ENCODE data around the gene ASPSCR1. TPM values are rescaled to one million over a fixed set of nuclear protein-coding genes. Genes with fewer than 3 reads are reported as not detected.
A peak's percentile ranks its signal among the peaks of the same experiment; 100 is the strongest.

The ASPSCR1 gene
- total RNA-seq, 3 donors from 2014 or later: 41.4 to 41.9 (median 41.6) TPM

DNA sequence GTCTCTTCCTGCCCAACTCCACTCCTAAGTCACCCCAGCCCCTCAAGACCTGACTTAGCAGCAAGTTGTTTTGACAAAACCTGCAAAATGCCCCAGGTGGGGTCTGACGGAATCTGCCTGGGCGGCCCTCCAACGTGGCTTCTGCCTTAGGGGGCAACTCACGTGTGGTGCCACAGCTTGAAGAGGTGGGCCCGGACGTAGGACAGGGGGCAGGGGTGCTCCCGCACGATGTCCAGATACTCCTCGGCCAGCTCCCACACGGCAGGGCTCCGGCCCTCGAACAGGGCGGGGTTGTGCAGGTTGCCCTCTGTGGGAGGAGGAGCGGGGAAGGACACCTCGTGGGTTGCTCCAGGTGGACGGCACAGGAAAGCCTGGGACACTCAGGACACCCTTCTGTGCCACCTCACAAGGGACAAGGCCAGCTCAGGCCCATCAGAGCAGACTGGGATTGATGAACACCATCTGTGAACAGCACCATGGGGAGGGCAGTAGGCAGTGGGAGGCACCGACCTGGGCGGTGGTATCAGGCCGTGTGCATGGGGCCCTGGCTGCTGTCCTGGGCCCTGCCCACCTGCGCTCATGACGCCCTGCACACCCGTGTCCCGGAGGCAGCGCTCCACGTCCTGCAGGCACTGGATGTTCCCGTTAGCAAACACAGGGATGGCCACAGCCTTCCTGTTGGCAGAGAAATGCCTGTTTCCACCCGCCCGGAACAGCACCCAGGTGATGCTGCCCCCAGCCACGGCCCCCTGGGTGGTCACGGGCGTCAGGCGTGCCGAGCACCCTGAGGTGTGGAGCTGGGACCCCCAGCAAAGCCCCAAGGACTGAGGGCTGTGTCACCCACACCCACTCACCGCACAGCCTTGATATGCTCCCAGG is 83.9 kb downstream of the ASPSCR1 start:
- ATAC-seq: no peak
- Mint-ChIP-seq H3K27me3 (ENCODE audit: low read depth) (no peaks in the 10 kb centered on the region), H3K4me3 (no peak overlapping the region), H3K36me3 (ENCODE audit: insufficient read depth) (peaks cover 7% of the 10 kb centered on the region), H3K4me1 (ENCODE audit: low read depth) (peaks cover 10% of the 10 kb centered on the region), H3K9me3 (no peaks in the 10 kb centered on the region)
- DNase-seq: no peak

GRCh38 chr17:82062076-82062983 is 84.9 kb downstream of the ASPSCR1 start:
- H3K36me3 Mint-ChIP-seq (ENCODE audit: insufficient read depth): peaks cover 7% of the 10 kb centered on the region
- no peaks in the 10 kb centered on the region for H3K9me3 Mint-ChIP-seq
- H3K4me3 Mint-ChIP-seq: no peak overlapping the region
- ATAC-seq: no peak
- no peaks in the 10 kb centered on the region for H3K27me3 Mint-ChIP-seq (ENCODE audit: low read depth)
- H3K4me1 Mint-ChIP-seq (ENCODE audit: low read depth): peaks cover 13% of the 10 kb centered on the region
- no peak for DNase-seq

DNA sequence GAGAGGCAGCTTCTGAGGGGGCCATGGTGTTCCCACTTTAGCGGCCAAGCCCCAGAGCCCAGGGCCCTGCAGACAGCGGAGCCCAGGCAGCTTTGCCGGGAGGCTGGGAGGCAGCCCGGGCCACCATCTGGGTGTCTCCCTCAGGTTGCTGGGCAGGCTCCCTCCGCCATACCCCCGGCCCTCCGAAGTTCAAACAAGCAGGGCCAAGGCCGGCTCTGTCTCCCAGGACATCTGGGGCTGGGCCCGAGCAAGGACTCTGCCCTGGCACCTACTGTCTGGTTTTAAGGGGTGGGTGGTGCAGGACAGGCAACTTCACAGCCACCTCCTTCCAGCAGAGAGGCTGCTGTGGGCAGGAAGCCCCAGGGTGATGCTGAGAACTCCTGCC is 85.5 kb downstream of the ASPSCR1 start:
- peaks cover 13% of the 10 kb centered on the region for H3K4me1 Mint-ChIP-seq (ENCODE audit: low read depth)
- no peak overlapping the region for H3K4me3 Mint-ChIP-seq
- H3K36me3 Mint-ChIP-seq (ENCODE audit: insufficient read depth): peaks cover 4% of the 10 kb centered on the region
- ATAC-seq (no peak), DNase-seq (no peak)
- H3K9me3 Mint-ChIP-seq: no peaks in the 10 kb centered on the region
- H3K27me3 Mint-ChIP-seq (ENCODE audit: low read depth): no peaks in the 10 kb centered on the region

DNA sequence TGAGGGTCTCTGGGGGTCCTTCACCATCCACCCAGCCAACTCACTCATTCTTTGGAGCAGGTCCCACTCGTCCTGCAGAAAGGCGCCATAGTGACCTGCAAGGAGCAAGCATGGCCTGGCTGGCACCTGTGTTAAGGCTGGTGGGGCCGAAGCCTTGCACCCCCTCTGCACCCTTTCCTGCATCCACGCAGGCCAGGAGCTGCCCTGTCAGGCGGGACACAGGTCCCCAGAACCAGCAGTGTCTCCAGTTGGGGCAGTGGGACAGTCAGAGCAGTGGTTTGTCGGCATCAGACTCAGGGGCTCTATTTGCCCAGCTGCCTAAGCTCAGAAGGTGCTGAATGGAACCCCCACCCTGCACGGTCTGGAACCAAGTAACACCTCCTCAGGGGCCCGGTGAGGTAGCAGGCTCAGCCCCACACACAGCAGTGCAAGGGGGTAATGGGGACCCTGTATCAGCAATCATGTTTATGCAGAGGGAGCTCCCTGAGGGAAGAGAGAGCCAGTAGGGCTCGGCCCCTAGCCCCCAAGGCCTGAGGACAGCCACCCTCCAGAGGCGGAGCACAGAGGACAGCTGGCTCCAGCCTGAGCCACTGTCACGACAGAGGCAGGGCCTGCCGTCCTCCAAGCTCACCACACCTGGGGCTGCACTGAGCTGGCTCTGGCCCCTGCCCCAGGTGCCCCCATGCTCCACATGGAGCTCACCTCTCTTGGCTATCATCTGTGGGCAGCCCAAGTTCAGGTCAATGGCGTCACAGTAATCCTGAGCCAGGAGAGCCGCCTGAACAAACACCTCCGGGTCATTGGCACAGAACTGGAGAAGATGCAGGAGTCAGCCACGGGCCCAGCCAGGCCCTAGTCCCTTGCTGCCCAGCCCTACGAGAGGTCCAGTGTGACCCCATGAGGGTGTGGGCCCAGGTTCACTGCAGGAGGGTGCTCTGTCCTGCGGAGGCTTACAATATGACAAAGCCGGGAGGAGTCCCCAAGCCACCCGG is 86.3 kb downstream of the ASPSCR1 start:
- Mint-ChIP-seq H3K9me3 (no peaks in the 10 kb centered on the region), H3K27me3 (ENCODE audit: low read depth) (no peaks in the 10 kb centered on the region), H3K4me3 (peak overlapping the region; percentile 80), H3K36me3 (ENCODE audit: insufficient read depth) (peaks cover 4% of the 10 kb centered on the region), H3K4me1 (ENCODE audit: low read depth) (peaks cover 13% of the 10 kb centered on the region)
- ATAC-seq: no peak
- DNase-seq: no peak

DNA sequence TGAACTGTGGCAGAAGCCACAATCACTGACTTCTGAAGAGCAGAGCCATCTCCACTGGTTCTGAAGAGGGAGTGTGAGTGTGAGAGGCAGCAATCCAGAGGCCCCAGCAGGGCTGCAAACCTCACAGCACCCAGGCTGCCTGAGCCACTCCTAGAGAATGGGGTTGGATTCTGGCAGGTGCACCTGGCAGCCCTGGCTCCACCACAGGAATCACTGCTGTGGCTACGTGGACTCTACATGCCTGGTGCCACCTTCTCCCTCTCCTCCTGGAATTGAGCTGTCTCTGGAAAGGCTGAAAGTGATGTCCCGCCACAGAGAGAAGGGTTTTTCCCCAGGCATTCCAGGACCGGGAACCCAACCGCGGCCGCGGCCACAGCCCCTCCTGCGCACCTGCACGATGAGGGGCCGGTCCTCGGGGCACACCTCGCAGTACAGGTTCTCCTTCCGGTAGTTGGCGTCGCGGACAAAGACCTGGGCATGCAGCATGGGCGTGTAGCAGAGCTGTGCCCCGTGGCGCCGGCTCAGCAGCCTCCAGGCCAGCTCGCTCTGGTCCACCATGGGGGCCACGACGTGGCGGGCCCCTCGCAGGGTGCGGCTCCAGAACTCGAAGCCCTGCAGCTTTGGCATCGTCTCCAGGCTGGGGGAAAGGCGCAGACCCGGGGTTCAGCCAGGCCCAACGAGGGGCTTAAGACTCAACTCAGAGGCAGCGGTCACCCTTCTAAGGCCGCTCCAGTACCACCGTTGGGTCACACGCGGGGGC is 87.2 kb downstream of the ASPSCR1 start:
- peak overlapping the region; percentile 80 for H3K4me3 Mint-ChIP-seq
- H3K27me3 Mint-ChIP-seq (ENCODE audit: low read depth): no peaks in the 10 kb centered on the region
- no peaks in the 10 kb centered on the region for H3K9me3 Mint-ChIP-seq
- no peak for DNase-seq
- peaks cover 13% of the 10 kb centered on the region for H3K4me1 Mint-ChIP-seq (ENCODE audit: low read depth)
- peaks cover 4% of the 10 kb centered on the region for H3K36me3 Mint-ChIP-seq (ENCODE audit: insufficient read depth)
- ATAC-seq: no peak

- DNase-seq: peak; percentile 37
- no peaks in the 10 kb centered on the region for H3K27me3 Mint-ChIP-seq (ENCODE audit: low read depth)
These were observed 87.8 kb downstream of the ASPSCR1 start for GRCh38 chr17:82065193-82065637.

GRCh38 chr17:82065638-82066303 is 88.3 kb downstream of the ASPSCR1 start, which contains the start of gene DUS1L:
TSS of gene DUS1L (minus strand) at chr17:82065804. CDS start at chr17:82065059, 745 bp downstream.
- peak; percentile 85 to 88 for ATAC-seq

More at GRCh38 chr17:82065193-82065637, 87.8 kb downstream of the ASPSCR1 start:
- peaks cover 1% of the 10 kb centered on the region for H3K36me3 Mint-ChIP-seq (ENCODE audit: insufficient read depth)
- peak overlapping the region; percentile 80 for H3K4me3 Mint-ChIP-seq
- no peaks in the 10 kb centered on the region for H3K9me3 Mint-ChIP-seq
- peaks cover 13% of the 10 kb centered on the region for H3K4me1 Mint-ChIP-seq (ENCODE audit: low read depth)
- peak; percentile 65 to 69 for ATAC-seq

More at GRCh38 chr17:82065638-82066303, 88.3 kb downstream of the ASPSCR1 start, which contains the start of gene DUS1L:
- peak; percentile 70 for DNase-seq
- H3K4me1 Mint-ChIP-seq (ENCODE audit: low read depth): peaks cover 13% of the 10 kb centered on the region
- H3K4me3 Mint-ChIP-seq: peak within 1 kb of the TSS; percentile 85
- no peaks in the 10 kb centered on the region for H3K36me3 Mint-ChIP-seq (ENCODE audit: insufficient read depth)
- no peaks in the 10 kb centered on the region for H3K9me3 Mint-ChIP-seq
- H3K27me3 Mint-ChIP-seq (ENCODE audit: low read depth): no peaks in the 10 kb centered on the region

Other genes starting within 250 kb of the ASPSCR1 start
- gene GCGR, start 173.5 kb upstream of the ASPSCR1 start, total RNA-seq: not detected
- 100 to 1,000 TPM; 100 to 112 (median 110) TPM for gene MCRIP1, start 144.3 kb upstream of the ASPSCR1 start, total RNA-seq
- gene PPP1R27, start 142.6 kb upstream of the ASPSCR1 start, total RNA-seq: not detected
- gene P4HB, start 117.1 kb upstream of the ASPSCR1 start, total RNA-seq: 100 to 1,000 TPM; 442 to 487 (median 478) TPM
- gene ARHGDIA, start 106.3 kb upstream of the ASPSCR1 start, total RNA-seq: 100 to 1,000 TPM; 789 to 858 (median 821) TPM
- 100 to 1,000 TPM; 321 to 369 (median 324) TPM for gene ALYREF, start 86.0 kb upstream of the ASPSCR1 start, total RNA-seq
- gene ANAPC11, start 85.9 kb upstream of the ASPSCR1 start, total RNA-seq: 100 to 1,000 TPM; 128 to 157 (median 153) TPM
- under 1 TPM in 2 of 3 donors, not detected in 1; 0.14 to 0.24 TPM for gene NPB, start 75.4 kb upstream of the ASPSCR1 start, total RNA-seq
- gene PCYT2, start 66.2 kb upstream of the ASPSCR1 start, total RNA-seq: 10 to 100 TPM; 23.5 to 25.8 (median 25.7) TPM
- gene SIRT7, start 59.5 kb upstream of the ASPSCR1 start, total RNA-seq: 10 to 100 TPM; 41.1 to 47.2 (median 46.3) TPM
- 10 to 100 TPM; 42.9 to 50.9 (median 43.4) TPM for gene MAFG, start 49.9 kb upstream of the ASPSCR1 start, total RNA-seq
- 100 to 1,000 TPM; 192 to 199 (median 194) TPM for gene PYCR1, start 40.3 kb upstream of the ASPSCR1 start, total RNA-seq
- not detected for gene MYADML2, start 30.4 kb upstream of the ASPSCR1 start, total RNA-seq
- under 1 TPM; 0.40 to 0.56 (median 0.41) TPM for gene NOTUM, start 16.4 kb upstream of the ASPSCR1 start, total RNA-seq
- 100 to 1,000 TPM; 145 to 189 (median 183) TPM for gene CENPX, start 45.2 kb downstream of the ASPSCR1 start, total RNA-seq
- gene LRRC45, start 45.7 kb downstream of the ASPSCR1 start, total RNA-seq: 10 to 100 TPM; 19.5 to 31.4 (median 30.8) TPM
- gene RAC3, start 54.0 kb downstream of the ASPSCR1 start, total RNA-seq: 1 to 10 TPM; 4.1 to 7.7 (median 4.8) TPM
- gene DCXR, start 60.1 kb downstream of the ASPSCR1 start, total RNA-seq: 10 to 100 TPM; 74.2 to 88.6 (median 76.9) TPM
- gene RFNG, start 74.2 kb downstream of the ASPSCR1 start, total RNA-seq: 10 to 100 TPM; 20.3 to 21.5 (median 20.4) TPM
- 100 to 1,000 TPM; 172 to 183 (median 177) TPM for gene GPS1, start 74.3 kb downstream of the ASPSCR1 start, total RNA-seq
- 100 to 1,000 TPM; 323 to 369 (median 326) TPM for gene DUS1L, start 88.2 kb downstream of the ASPSCR1 start, total RNA-seq
- gene FASN, start 120.6 kb downstream of the ASPSCR1 start, total RNA-seq: 100 to 1,000 TPM; 365 to 468 (median 403) TPM
- gene CCDC57, start 235.2 kb downstream of the ASPSCR1 start, total RNA-seq: 10 to 100 TPM; 48.9 to 64.6 (median 60.5) TPM

All from activated T-cell treated with anti-CD3 and anti-CD28 coated beads, Interleukin-2, amount 50 U/mL, for 4 hours (primary cell).